OCI-LY1 (cell line): Measurements from ENCODE around the gene DNAJC15.

Experiments
- EZH2 ChIP-seq: fragments of 200-600 bp; sonication (generic), shearing (Covaris generic); IDR thresholded peaks from 2 replicates; pipeline ENCODE4 v1.8.0; 2017; ENCODE audit warnings: borderline replicate concordance, mixed run types, mild to moderate bottlenecking, antibody characterized with exemption, low read length, moderate library complexity, mixed read lengths
- TF ChIP-seq, protein P1 (sequence below): fragments of 200-600 bp; sonication (generic), shearing (Covaris generic); IDR thresholded peaks from 2 replicates; pipeline ENCODE4 v1.5.1; 2017; ENCODE audit warnings: mild to moderate bottlenecking, antibody characterized with exemption, low read length, moderate library complexity, mixed read lengths

DNA sequence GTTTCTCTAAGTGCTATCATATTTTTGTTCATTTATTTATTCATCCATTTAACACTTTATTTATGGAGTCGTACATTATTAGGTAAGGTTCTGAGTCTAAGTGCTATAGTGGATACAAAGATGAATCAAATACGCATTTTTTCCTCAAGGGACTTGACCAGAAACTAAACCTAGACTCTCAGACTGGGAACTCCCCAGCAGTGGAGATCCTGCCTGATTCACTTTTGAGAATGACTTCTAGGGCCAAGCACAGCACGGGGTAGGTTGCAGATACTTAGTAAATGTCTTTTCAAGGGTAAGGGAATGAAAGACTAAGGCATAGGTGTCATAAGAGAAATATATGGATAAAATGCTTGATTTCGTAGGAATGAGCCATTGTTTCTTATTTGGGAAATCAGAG is 7.2 kb downstream of the DNAJC15 start:
- TF ChIP-seq, protein P1, sequence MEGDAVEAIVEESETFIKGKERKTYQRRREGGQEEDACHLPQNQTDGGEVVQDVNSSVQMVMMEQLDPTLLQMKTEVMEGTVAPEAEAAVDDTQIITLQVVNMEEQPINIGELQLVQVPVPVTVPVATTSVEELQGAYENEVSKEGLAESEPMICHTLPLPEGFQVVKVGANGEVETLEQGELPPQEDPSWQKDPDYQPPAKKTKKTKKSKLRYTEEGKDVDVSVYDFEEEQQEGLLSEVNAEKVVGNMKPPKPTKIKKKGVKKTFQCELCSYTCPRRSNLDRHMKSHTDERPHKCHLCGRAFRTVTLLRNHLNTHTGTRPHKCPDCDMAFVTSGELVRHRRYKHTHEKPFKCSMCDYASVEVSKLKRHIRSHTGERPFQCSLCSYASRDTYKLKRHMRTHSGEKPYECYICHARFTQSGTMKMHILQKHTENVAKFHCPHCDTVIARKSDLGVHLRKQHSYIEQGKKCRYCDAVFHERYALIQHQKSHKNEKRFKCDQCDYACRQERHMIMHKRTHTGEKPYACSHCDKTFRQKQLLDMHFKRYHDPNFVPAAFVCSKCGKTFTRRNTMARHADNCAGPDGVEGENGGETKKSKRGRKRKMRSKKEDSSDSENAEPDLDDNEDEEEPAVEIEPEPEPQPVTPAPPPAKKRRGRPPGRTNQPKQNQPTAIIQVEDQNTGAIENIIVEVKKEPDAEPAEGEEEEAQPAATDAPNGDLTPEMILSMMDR: no peak
- no peak for TF ChIP-seq EZH2
